ENCODE results near the gene DSE.
A peak's percentile ranks its signal among the peaks of the same experiment; 100 is the strongest.

Gene DSE

GRCh38 chr6:116449565-116449964 is 78.8 kb downstream of the DSE start:
- Histone ChIP-seq H3K4me3 (ENCODE audit: insufficient read depth, low read depth, low read length, poor library complexity, severe bottlenecking) (no peak overlapping the region), H3K27ac (ENCODE audit: insufficient read depth, low read length, poor library complexity, severe bottlenecking) (no peak overlapping the region), H3K9me3 (ENCODE audit: control insufficient read depth, low read length) (no peaks in the 10 kb centered on the region), H3K27me3 (replicated peaks; ENCODE audit: control insufficient read depth, insufficient read depth, low read length, poor library complexity, severe bottlenecking) (no peaks in the 10 kb centered on the region), H3K36me3 (ENCODE audit: control insufficient read depth, insufficient read depth, low read length) (no peaks in the 10 kb centered on the region), H3K4me1 (ENCODE audit: control insufficient read depth, insufficient read depth, low read length, poor library complexity, severe bottlenecking) (no peaks in the 10 kb centered on the region)
- no peak for DNase-seq

- Histone ChIP-seq H3K36me3 (ENCODE audit: control insufficient read depth, insufficient read depth, low read length) (no peaks in the 10 kb centered on the region), H3K4me1 (ENCODE audit: control insufficient read depth, insufficient read depth, low read length, poor library complexity, severe bottlenecking) (no peaks in the 10 kb centered on the region), H3K9me3 (ENCODE audit: control insufficient read depth, low read length) (no peaks in the 10 kb centered on the region), H3K4me3 (ENCODE audit: insufficient read depth, low read depth, low read length, poor library complexity, severe bottlenecking) (no peak overlapping the region), H3K27ac (ENCODE audit: insufficient read depth, low read length, poor library complexity, severe bottlenecking) (no peak overlapping the region), H3K27me3 (replicated peaks; ENCODE audit: control insufficient read depth, insufficient read depth, low read length, poor library complexity, severe bottlenecking) (no peaks in the 10 kb centered on the region)
- no peak for DNase-seq
Observed at GRCh38 chr6:116450185-116450710, 79.5 kb downstream of the DSE start.

GRCh38 chr6:116450769-116451740 is 80.3 kb downstream of the DSE start:
- DNase-seq: no peak
- no peak overlapping the region for H3K4me3 ChIP-seq (ENCODE audit: insufficient read depth, low read depth, low read length, poor library complexity, severe bottlenecking)

GRCh38 chr6:116451916-116452315 is 81.2 kb downstream of the DSE start:
- H3K27ac ChIP-seq (ENCODE audit: insufficient read depth, low read length, poor library complexity, severe bottlenecking): no peak overlapping the region
- no peaks in the 10 kb centered on the region for H3K4me1 ChIP-seq (ENCODE audit: control insufficient read depth, insufficient read depth, low read length, poor library complexity, severe bottlenecking)
- no peaks in the 10 kb centered on the region for H3K27me3 ChIP-seq (replicated peaks; ENCODE audit: control insufficient read depth, insufficient read depth, low read length, poor library complexity, severe bottlenecking)
- no peak for DNase-seq
- H3K4me3 ChIP-seq (ENCODE audit: insufficient read depth, low read depth, low read length, poor library complexity, severe bottlenecking): no peak overlapping the region
- no peaks in the 10 kb centered on the region for H3K9me3 ChIP-seq (ENCODE audit: control insufficient read depth, low read length)
- no peaks in the 10 kb centered on the region for H3K36me3 ChIP-seq (ENCODE audit: control insufficient read depth, insufficient read depth, low read length)

More at GRCh38 chr6:116450769-116451740, 80.3 kb downstream of the DSE start:
- Histone ChIP-seq H3K4me1 (ENCODE audit: control insufficient read depth, insufficient read depth, low read length, poor library complexity, severe bottlenecking) (no peaks in the 10 kb centered on the region), H3K9me3 (ENCODE audit: control insufficient read depth, low read length) (no peaks in the 10 kb centered on the region), H3K36me3 (ENCODE audit: control insufficient read depth, insufficient read depth, low read length) (no peaks in the 10 kb centered on the region), H3K27ac (ENCODE audit: insufficient read depth, low read length, poor library complexity, severe bottlenecking) (no peak overlapping the region), H3K27me3 (replicated peaks; ENCODE audit: control insufficient read depth, insufficient read depth, low read length, poor library complexity, severe bottlenecking) (no peaks in the 10 kb centered on the region)

- no peaks in the 10 kb centered on the region for H3K9me3 ChIP-seq (ENCODE audit: control insufficient read depth, low read length)
- no peak overlapping the region for H3K27ac ChIP-seq (ENCODE audit: insufficient read depth, low read length, poor library complexity, severe bottlenecking)
- no peaks in the 10 kb centered on the region for H3K36me3 ChIP-seq (ENCODE audit: control insufficient read depth, insufficient read depth, low read length)
- no peaks in the 10 kb centered on the region for H3K4me1 ChIP-seq (ENCODE audit: control insufficient read depth, insufficient read depth, low read length, poor library complexity, severe bottlenecking)
- no peaks in the 10 kb centered on the region for H3K27me3 ChIP-seq (replicated peaks; ENCODE audit: control insufficient read depth, insufficient read depth, low read length, poor library complexity, severe bottlenecking)
- H3K4me3 ChIP-seq (ENCODE audit: insufficient read depth, low read depth, low read length, poor library complexity, severe bottlenecking): no peak overlapping the region
- DNase-seq: no peak
Observed at GRCh38 chr6:116452531-116452930, 81.8 kb downstream of the DSE start.

- no peak overlapping the region for H3K27ac ChIP-seq (ENCODE audit: insufficient read depth, low read length, poor library complexity, severe bottlenecking)
- H3K4me1 ChIP-seq (ENCODE audit: control insufficient read depth, insufficient read depth, low read length, poor library complexity, severe bottlenecking): no peaks in the 10 kb centered on the region
- no peaks in the 10 kb centered on the region for H3K27me3 ChIP-seq (replicated peaks; ENCODE audit: control insufficient read depth, insufficient read depth, low read length, poor library complexity, severe bottlenecking)
- no peak overlapping the region for H3K4me3 ChIP-seq (ENCODE audit: insufficient read depth, low read depth, low read length, poor library complexity, severe bottlenecking)
- no peaks in the 10 kb centered on the region for H3K36me3 ChIP-seq (ENCODE audit: control insufficient read depth, insufficient read depth, low read length)
- H3K9me3 ChIP-seq (ENCODE audit: control insufficient read depth, low read length): no peaks in the 10 kb centered on the region
- DNase-seq: no peak
Observed at GRCh38 chr6:116456106-116456505, 85.4 kb downstream of the DSE start.

- H3K9me3 ChIP-seq (ENCODE audit: control insufficient read depth, low read length): no peaks in the 10 kb centered on the region
- H3K4me1 ChIP-seq (ENCODE audit: control insufficient read depth, insufficient read depth, low read length, poor library complexity, severe bottlenecking): no peaks in the 10 kb centered on the region
- H3K27ac ChIP-seq (ENCODE audit: insufficient read depth, low read length, poor library complexity, severe bottlenecking): no peak overlapping the region
- H3K36me3 ChIP-seq (ENCODE audit: control insufficient read depth, insufficient read depth, low read length): no peaks in the 10 kb centered on the region
- no peaks in the 10 kb centered on the region for H3K27me3 ChIP-seq (replicated peaks; ENCODE audit: control insufficient read depth, insufficient read depth, low read length, poor library complexity, severe bottlenecking)
- H3K4me3 ChIP-seq (ENCODE audit: insufficient read depth, low read depth, low read length, poor library complexity, severe bottlenecking): no peak overlapping the region
- DNase-seq: no peak
Observed at GRCh38 chr6:116456927-116457326, 86.2 kb downstream of the DSE start.

- H3K4me3 ChIP-seq (ENCODE audit: insufficient read depth, low read depth, low read length, poor library complexity, severe bottlenecking): no peak overlapping the region
- H3K27ac ChIP-seq (ENCODE audit: insufficient read depth, low read length, poor library complexity, severe bottlenecking): no peak overlapping the region
- DNase-seq: no peak
- no peaks in the 10 kb centered on the region for H3K9me3 ChIP-seq (ENCODE audit: control insufficient read depth, low read length)
- H3K4me1 ChIP-seq (ENCODE audit: control insufficient read depth, insufficient read depth, low read length, poor library complexity, severe bottlenecking): no peaks in the 10 kb centered on the region
- H3K36me3 ChIP-seq (ENCODE audit: control insufficient read depth, insufficient read depth, low read length): no peaks in the 10 kb centered on the region
- H3K27me3 ChIP-seq (replicated peaks; ENCODE audit: control insufficient read depth, insufficient read depth, low read length, poor library complexity, severe bottlenecking): no peaks in the 10 kb centered on the region
Observed at GRCh38 chr6:116458264-116458663, 87.5 kb downstream of the DSE start.

- no peaks in the 10 kb centered on the region for H3K27me3 ChIP-seq (replicated peaks; ENCODE audit: control insufficient read depth, insufficient read depth, low read length, poor library complexity, severe bottlenecking)
- H3K27ac ChIP-seq (ENCODE audit: insufficient read depth, low read length, poor library complexity, severe bottlenecking): no peak overlapping the region
- no peak for DNase-seq
- H3K36me3 ChIP-seq (ENCODE audit: control insufficient read depth, insufficient read depth, low read length): no peaks in the 10 kb centered on the region
- no peak overlapping the region for H3K4me3 ChIP-seq (ENCODE audit: insufficient read depth, low read depth, low read length, poor library complexity, severe bottlenecking)
- no peaks in the 10 kb centered on the region for H3K4me1 ChIP-seq (ENCODE audit: control insufficient read depth, insufficient read depth, low read length, poor library complexity, severe bottlenecking)
- H3K9me3 ChIP-seq (ENCODE audit: control insufficient read depth, low read length): no peaks in the 10 kb centered on the region
Observed at GRCh38 chr6:116459927-116460326, 89.2 kb downstream of the DSE start.

GRCh38 chr6:116461331-116461931 is 90.7 kb downstream of the DSE start, which contains the start of gene CALHM6:
TSS of gene CALHM6 (plus strand) at chr6:116461375. CDS start at chr6:116461930, 555 bp downstream.
- no peak within 1 kb of the TSS for H3K27ac ChIP-seq (ENCODE audit: insufficient read depth, low read length, poor library complexity, severe bottlenecking)
- H3K4me1 ChIP-seq (ENCODE audit: control insufficient read depth, insufficient read depth, low read length, poor library complexity, severe bottlenecking): no peaks in the 10 kb centered on the region
- H3K27me3 ChIP-seq (replicated peaks; ENCODE audit: control insufficient read depth, insufficient read depth, low read length, poor library complexity, severe bottlenecking): no peaks in the 10 kb centered on the region
- H3K9me3 ChIP-seq (ENCODE audit: control insufficient read depth, low read length): no peaks in the 10 kb centered on the region
- H3K36me3 ChIP-seq (ENCODE audit: control insufficient read depth, insufficient read depth, low read length): no peaks in the 10 kb centered on the region
- H3K4me3 ChIP-seq (ENCODE audit: insufficient read depth, low read depth, low read length, poor library complexity, severe bottlenecking): peak within 1 kb of the TSS; percentile 52
- no peak for DNase-seq

Data from effector memory CD4-positive, alpha-beta T cell (primary cell).